ENCODE data around the gene DYSF.

The DYSF gene

GRCh38 chr2:71477231-71477691 is 23.9 kb downstream of the DYSF start:
- no peak for DNase-seq (ENCODE audit: low read depth, low spot score)
- no peak overlapping the region for H3K4me3 ChIP-seq (ENCODE audit: low read depth, low read length)
- no peak for TF ChIP-seq CTCF (IDR thresholded peaks at IDR 0.05; ENCODE audit: insufficient read depth, low read length, missing control alignments)
- ChIA-PET POLR2A (no interaction called here), CTCF (interaction anchor here (0.8 to 1.5 kb wide), 3 partner anchors 10 to 33 kb away, joined by 3 to 4 read pairs (median 3); no protein-coding TSS in a partner anchor)

- ChIA-PET CTCF (interaction anchor here (0.8 to 1.2 kb wide), 2 partner anchors 16 to 19 kb away, joined by 3 to 6 read pairs; no protein-coding TSS in a partner anchor), POLR2A (no interaction called here)
- TF ChIP-seq CTCF (IDR thresholded peaks at IDR 0.05; ENCODE audit: insufficient read depth, low read length, missing control alignments): no peak
- H3K4me3 ChIP-seq (ENCODE audit: low read depth, low read length): no peak overlapping the region
- DNase-seq (ENCODE audit: low read depth, low spot score): no peak
These were observed 25.4 kb downstream of the DYSF start for GRCh38 chr2:71478806-71479205.

- no peak for TF ChIP-seq CTCF (IDR thresholded peaks at IDR 0.05; ENCODE audit: insufficient read depth, low read length, missing control alignments)
- no peak overlapping the region for H3K4me3 ChIP-seq (ENCODE audit: low read depth, low read length)
- ChIA-PET CTCF (interaction anchor here (0.8 to 1.2 kb wide), 2 partner anchors 16 to 19 kb away, joined by 3 to 6 read pairs; no protein-coding TSS in a partner anchor), POLR2A (no interaction called here)
- no peak for DNase-seq (ENCODE audit: low read depth, low spot score)
These were observed 25.9 kb downstream of the DYSF start for GRCh38 chr2:71479261-71479660.

- H3K4me3 ChIP-seq (ENCODE audit: low read depth, low read length): no peak overlapping the region
- TF ChIP-seq CTCF (IDR thresholded peaks at IDR 0.05; ENCODE audit: insufficient read depth, low read length, missing control alignments): no peak
- POLR2A ChIA-PET: no interaction called here
- DNase-seq (ENCODE audit: low read depth, low spot score): no peak
- CTCF ChIA-PET: interaction anchor here (1.1 to 2.2 kb wide), 3 partner anchors 20 to 151 kb away, joined by 3 to 11 read pairs (median 6); no protein-coding TSS in a partner anchor
These were observed 27.8 kb downstream of the DYSF start for GRCh38 chr2:71481111-71481510.

GRCh38 chr2:71482055-71482454 is 28.7 kb downstream of the DYSF start:
- H3K4me3 ChIP-seq (ENCODE audit: low read depth, low read length): no peak overlapping the region
- POLR2A ChIA-PET: no interaction called here
- no peak for DNase-seq (ENCODE audit: low read depth, low spot score)
- CTCF ChIA-PET: interaction anchor here (0.8 to 2.2 kb wide), 3 partner anchors 11 to 21 kb away, joined by 3 to 11 read pairs (median 3); no protein-coding TSS in a partner anchor
- peak; percentile 31 for TF ChIP-seq CTCF (IDR thresholded peaks at IDR 0.05; ENCODE audit: insufficient read depth, low read length, missing control alignments)

- DNase-seq (ENCODE audit: low read depth, low spot score): no peak
- H3K4me3 ChIP-seq (ENCODE audit: low read depth, low read length): no peak overlapping the region
- ChIA-PET CTCF (interaction anchor here (1.2 kb wide), 1 partner anchor 10 kb away, joined by 3 read pairs; no protein-coding TSS in a partner anchor), POLR2A (no interaction called here)
- no peak for TF ChIP-seq CTCF (IDR thresholded peaks at IDR 0.05; ENCODE audit: insufficient read depth, low read length, missing control alignments)
These were observed 29.9 kb downstream of the DYSF start for GRCh38 chr2:71483246-71483645.

Measured in AG04449 (cell line).